Epidermal melanocyte (primary cell): ENCODE measurements around the gene EFNB2.
A peak's percentile ranks its signal among the peaks of the same experiment; 100 is the strongest.

Experiments used
- DNase-seq: peaks from one replicate; pipeline ENCODE4 v3.0.0; 2011; ENCODE audit warnings: low spot score; ENCODE audit not compliant: insufficient read length

EFNB2 gene

DNA sequence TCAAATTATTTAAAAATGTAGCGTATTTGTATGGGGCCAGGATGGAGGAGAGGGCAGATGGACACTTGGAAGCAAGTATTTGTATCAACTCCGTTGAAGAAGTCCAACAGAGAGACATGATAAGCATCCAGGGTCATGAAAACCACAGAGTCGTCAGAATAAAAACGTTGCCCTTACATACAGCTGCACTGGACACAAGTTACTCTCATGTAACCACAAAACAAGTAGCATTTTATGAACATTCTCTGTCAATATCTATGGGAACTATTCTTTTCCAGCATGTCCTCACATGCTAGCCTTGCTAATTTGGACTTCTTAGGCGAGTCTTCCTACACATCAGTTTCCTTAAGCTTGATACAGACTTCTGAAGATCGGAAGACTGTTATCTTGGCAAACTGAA, 35.0 kb downstream of the EFNB2 start:
- no peak for DNase-seq

DNA sequence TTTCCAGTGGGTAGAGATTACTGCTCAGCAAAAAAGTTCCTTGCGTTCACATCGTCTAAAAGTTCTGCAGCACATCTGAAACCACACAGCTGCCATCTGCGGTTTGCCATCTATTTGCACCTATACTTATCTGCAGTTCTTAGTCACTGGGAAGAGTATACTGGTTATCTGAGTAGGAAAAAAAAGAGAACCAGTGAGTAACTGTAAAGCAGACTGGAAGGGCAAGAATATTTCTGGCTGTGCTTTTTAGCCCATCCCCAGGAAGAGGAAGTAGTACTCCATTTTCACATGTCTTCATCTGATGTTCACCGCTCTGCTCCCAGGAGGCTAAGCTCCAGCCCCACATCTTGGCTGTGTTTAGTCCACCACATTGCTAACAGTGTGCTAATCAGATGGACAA, 35.6 kb downstream of the EFNB2 start:
- DNase-seq: no peak

DNA sequence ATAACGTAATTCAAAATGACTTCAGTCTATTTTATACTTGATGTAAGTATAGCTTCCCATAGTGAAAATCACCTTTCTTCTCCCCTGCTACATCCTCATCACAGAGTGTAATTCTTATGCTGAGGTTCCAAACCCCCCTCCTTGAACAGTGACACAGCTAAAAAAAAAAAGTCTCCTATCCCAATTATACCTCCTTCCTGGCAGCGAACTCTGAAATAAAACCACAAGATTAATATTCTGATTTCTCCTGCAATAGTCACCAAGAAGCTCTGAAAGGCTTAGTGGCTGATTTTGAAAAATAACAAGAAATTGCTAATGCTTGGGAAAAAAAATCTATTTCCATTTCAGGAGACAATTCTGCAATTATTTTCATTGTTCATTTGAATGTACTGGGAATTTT, 36.3 kb downstream of the EFNB2 start:
- no peak for DNase-seq

DNA sequence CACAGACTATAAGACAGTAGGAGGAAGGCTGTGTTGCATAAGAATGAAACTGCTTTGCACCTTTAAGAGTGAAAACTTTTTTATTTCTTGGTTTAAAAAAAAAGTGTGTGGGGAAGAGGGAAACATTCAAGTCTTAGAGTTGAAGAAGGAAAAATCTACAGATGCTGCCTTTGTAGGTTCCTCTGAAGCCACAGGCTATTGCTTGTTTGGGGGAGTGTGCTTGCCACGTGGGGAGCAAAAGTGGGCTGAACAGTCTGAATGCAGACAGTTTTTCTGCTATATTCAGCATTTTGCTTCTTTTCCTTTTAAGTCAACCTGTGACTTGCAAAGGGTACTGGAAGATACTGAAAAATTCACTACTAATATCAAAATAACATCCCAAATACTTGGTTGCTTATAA, 36.9 kb downstream of the EFNB2 start:
- DNase-seq: no peak

DNA sequence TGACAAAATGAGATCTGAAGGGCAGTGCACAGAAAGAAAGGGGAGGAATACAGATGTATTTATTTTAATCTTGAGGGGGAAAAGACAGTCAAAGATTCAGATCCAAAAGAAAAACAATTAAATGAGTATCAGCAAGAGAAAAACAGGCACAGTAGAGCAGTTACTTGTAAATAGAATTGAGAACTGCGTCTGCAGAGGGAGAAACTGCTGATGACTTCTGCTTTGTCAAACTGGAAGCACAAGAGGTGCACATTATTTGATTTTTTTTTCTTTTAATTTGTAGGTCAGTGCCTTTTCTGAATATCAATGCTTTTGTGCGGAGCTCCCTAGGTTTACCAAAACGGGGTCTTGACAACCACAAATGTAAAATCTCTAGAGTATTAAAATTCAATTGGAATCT, 37.3 kb downstream of the EFNB2 start:
- no peak for DNase-seq

DNA sequence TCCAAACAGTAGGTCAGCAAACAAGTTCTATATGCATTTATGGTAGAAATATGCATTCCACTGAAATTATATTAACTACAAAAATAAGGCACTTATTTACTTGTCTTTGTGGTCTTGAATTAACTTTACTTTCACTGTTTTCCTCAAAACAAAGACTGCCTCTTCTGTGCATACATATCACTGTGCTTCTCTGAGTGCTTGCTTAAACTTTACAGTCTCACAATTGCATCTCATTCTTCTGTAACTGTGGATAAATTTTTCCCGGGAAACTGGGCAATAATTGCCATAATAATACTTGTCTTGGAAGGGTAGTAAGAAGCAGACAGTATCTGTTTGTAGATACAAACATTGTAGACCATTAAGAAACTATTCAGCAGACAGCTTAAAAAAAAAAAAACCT, 38.4 kb downstream of the EFNB2 start:
- no peak for DNase-seq

DNA sequence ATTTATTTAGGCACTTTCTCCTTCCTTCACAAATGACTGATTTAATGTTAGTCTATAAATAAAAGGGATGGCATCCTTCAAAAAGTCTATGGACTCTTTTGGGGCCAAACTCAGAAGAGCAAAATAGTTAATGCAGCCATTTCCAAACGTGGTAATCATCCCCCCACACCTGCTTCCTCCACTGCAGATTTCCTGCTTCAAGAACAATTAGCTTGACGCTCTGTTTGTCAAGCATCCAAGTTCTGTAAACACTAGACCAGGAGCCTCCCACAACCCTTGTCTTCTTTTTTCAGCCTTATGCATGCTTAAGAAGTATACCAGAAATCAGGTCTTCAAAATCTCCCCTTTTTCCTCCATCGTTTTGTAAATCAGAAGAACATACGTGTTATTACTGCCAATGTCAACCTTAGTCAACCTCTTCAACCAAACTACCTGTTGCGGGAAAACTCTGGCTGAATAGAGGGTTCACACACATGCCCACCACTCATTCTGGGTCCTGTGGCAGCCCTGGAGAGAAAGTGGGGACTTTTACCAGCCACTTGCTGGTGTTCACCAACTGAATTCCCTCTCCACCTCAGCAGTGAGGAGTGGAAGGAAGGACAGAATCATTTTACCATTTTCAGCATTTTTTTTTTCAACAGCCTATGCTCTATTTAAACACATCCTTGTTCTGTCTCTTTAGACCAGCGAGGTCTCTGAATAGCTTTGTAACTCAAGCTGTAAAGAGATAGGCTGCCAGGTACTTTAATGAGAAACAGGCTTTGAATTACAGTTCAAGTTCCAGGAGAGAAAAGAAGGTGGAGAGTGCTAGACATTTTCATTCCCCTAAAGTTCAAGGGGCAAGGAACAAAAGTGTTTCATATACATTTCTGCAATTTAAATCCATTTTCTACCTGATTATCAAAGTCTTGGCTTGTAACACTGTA, 39.1 kb downstream of the EFNB2 start:
- no peak for DNase-seq

DNA sequence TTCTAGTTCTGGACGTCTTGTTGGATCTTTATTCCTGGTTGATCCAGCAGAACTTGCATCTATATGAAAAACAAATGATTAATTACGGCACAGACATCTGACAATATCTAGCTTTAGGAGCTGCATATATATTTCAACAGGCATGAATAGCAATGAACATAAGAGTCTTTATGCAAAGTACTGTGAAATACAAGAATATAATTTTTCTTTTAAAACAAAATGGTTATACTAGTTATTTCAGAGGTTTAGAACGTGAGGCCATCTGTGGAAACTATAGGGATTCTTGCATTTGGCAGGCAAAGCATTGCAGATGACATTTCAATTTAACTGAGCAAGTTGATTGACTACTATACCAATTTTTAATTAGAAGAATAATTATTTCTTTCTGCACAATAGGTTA, 40.5 kb downstream of the EFNB2 start:
- DNase-seq: no peak

DNA sequence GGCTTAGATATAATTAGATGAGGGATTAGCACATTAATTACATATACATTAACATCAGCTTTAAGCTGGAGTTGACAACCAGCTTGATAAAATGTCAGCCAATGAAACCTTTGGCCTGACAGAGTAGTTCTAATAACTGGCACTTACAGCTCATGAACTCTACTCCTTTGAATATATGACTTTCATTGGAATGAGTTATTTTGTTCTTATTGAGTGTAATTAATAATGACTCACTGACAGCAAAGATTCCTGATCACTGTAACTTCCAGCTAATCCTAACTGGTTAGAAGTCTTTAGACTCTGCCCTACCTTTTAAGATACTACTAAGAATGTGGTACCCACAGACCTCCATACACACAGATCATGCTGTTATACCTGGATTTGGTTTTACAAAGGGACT, 41.0 kb downstream of the EFNB2 start:
- no peak for DNase-seq

DNA sequence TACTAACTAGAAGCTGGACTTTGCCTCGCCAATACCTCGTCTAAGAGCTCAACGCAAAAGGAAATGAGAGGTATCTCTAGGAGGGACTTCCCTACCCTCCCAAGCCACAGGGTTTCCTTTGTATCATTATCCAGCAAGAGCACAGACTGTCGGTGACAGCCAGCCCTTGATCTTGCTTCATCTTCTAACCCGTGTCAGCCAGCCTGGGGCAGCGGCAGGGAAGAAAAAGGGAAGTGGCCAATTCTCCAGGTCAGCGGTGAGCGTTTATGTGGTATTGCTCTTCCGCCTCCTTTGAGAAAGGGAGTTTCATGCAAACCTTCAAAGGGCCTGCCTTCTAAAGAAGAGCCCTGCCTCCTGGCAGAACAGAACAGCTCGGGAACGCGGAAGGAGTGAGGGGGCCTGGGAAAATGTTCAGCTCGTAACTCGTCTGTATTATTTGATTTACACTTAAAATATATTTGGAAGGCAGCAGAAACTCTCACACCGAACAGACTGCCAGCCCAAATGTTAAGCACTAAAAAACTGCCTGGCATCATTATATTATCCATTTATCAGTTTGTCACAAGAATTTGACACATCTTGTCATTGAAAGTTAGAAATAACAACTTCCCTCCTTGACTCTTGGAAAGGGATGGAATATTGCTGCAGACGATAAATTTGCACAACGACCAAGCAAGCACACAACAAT, 41.8 kb downstream of the EFNB2 start:
- DNase-seq: no peak

DNA sequence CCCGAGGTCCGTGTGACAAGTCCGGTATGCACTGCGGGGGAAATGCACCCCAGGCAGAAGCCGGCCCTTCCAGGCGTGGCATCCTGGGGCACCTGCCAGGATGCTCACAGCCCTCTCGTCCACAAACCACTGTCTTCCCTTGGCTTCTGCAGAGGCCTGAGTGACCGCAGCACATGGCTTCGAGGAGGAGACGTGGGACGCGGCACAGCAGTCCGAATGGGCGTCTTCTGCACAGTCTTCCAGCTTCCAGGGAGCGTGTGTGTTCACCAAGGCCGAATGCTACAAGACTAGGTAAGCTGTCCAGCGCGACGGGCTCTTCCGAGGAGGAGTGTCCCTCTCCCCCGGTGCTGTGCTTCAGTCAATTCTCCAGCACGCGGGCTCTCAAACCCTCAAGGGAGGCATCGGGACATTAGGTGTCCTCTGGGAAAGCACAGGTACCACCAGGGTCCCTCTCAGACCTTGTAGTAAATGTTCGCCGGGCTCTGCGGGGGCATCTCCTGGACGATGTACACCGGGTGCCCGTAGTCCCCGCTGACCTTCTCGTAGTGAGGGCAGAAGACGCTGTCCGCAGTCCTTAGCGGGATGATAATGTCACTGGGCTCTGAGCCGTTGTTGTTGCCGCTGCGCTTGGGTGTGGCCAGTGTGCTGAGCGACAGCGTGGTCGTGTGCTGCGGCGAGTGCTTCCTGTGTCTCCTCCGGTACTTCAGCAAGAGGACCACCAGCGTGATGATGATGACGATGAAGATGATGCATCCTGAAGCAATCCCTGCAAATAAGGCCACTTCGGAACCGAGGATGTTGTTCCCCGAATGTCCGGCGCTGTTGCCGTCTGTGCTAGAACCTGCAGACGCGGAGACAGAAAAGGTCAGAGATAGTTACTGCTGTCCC, 42.6 kb downstream of the EFNB2 start:
- no peak for DNase-seq

DNA sequence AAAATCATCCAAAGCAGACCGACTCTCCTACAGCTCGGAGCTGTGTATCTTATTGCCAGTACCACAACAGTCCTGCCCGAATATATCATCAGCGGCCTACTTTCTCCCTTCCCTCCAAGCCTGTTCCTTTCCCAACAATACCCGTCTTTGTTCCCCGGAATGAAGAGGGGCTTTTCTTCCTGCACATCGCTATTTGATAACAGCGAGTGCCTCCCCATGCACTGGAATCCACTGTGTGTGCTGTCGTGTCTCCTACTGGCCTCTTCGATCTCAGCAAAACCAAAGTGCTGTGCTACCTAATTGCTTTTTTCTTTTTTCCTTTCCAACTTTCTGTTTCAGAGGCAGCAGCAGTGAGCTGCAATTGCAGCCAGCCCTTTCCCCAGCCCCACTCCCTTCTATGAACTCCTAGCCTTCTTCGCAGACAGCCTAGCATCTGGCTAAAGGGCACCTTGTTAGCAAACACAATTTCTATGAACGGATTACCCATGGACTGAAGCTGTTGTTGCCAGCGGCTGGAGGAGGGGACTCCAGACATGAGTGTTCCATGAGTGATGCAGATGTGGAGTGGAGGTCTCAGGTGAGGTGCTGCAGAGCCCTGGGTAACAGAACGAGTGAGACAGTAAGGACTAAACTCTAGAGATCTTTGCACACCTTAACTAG, 43.4 kb downstream of the EFNB2 start:
- peak; percentile 54 for DNase-seq

DNA sequence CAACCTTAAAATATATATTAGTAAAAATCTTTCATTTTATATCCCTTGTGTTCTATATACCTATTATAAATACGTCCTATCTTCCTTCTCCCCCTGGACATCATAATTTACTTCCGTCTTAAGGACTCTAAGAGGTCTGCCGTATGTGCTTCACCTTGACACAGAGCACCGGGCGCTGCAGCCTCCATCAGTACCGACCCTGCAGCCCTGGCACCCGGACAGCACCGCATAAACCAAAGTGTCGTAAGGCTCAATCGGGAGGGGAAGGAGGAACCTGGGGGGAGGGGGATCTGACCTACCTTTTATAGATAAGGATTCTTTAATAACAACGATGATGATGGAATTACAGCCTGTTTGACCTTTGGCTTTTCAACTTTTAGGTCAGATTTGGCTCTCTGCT, 44.0 kb downstream of the EFNB2 start:
- no peak for DNase-seq

DNA sequence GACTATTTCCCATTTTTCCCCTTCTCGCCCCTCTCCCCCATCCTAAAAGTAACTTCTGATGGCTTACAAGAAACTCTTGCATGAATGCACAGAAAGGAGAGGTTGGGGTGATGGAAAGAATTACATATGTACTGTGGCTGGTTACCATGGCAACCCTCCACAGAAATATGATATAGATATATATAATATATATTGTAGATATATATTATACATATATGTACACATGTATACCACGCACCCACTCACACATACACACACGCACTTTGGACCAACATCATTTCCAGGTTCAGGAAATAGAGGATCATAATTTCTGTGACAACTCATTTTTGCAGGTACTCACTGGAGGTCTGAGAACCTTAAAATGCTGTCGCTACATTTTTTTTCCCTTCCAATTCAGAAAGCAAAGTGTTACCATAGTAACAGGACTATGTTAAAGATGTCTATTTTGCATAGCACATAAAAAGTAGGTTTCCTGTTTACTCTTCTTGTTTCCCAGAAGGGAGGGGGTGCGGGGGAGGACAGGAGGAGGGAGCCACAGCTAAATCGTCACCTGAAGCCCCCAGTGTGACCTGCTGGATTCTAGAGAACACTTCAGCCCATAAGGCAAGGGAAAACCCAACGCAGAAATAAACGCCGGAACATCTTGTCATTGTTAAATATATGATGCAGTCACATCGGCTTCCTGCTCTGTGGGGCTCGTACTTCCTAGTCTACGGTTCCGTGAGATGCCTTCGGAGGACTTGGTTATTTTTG, 44.7 kb downstream of the EFNB2 start:
- DNase-seq: no peak

DNA sequence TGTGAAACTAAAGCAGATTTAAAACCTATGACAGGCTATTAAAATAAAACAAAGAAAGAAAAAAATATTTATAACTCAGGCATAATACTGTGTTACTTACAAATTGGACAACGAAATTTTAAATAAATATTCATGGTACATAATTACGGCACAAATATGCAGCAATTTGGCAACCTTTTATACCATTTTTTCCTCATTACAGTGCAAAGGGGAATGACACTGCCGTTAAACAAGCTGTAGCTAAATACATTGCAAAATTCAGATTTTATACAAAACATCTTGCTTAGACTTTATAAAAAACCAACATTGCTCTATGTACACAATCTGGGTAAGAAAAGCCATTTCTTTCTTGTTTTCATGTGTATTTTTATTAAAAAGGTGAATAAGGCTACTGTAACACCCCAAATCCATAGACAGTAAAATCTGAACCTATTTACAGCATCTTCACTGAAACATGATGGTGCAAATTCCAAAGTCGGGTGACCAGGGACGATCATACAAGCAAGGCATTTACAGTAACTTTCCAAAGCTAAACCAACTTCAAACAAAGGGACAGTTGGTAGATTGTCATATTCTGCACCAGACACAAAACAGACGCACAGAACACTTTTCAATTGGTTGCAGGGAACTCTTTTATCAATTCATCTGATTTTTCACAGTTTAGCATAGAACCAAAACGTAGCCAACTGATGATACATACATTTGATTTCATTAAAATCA, 45.5 kb downstream of the EFNB2 start:
- no peak for DNase-seq

DNA sequence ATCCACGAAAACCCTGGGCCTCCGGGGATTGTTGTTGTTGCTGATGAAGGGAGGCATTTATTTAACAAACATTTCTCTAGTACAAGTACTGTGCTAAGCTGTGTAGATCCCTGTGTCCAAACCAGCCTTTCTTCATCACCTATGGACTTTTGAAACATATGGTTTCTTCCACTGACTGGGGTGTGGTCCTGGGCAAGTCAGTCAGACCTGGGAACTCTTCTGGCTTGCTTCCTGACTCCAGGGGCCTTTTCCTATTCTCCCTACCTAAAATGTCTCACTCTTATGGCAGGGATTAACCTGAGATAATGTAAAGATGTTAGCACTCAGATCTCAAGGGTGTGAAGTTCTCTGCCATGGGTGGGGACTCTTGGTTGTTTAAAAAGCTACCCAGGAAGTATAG, 46.8 kb downstream of the EFNB2 start:
- DNase-seq: no peak

DNA sequence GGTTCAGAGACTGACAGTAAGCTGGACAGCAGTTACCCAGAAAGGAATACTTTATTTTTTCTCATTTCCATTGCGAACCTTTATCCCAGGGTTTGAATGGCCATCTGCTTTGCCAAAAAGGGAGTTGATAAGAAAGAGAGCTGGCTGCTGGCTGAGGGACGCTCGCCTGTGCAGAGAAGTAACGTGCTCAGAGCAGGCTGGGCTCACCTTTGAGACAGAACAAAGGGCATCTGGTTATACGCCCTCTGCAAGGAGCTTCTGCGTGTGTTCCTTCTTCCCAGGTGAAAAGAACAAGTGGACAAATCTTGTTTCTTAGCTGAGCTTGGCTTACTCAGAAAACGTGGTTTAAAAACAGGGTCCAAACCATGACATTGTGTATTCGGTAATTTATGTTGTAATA, 47.4 kb downstream of the EFNB2 start:
- no peak for DNase-seq

DNA sequence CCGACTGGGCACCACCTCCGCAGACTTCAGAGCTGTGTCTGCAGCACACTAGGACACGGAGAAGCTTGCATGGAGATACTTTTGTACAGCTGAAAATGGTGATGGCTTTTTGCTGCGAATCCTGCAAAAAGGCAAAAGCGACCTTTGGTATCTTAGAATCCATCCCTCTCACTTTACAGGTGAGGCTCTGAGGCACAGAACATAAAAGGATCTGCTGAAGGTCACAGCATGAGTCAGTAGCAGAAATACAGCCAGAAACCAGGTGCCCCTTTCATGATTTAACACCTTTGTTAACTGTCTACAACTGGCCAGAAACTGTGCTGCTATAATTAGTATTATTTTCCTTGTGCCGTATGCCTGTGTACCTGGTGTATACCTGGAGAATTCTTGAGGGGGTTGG, 48.3 kb downstream of the EFNB2 start:
- DNase-seq: no peak

DNA sequence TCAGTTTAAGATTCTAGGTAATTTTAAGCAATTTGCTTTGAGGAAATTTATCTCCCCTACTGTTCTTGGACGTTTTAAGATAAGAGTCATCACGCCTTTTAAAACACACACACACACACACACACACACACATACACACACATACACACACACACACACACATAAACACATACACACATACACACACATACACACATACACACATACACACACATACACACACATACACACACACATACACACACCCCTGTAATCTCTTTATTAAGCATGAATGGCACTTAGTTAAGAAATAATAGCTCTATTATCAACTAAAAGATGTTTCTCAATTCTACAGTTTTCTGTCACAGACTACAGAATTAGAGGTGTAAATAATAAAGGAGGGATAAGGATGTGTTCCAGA, 49.2 kb downstream of the EFNB2 start:
- no peak for DNase-seq
